Epithelial cell of proximal tubule (primary cell): ENCODE results near the gene CXCL9. TPM values are rescaled to one million over a fixed set of nuclear protein-coding genes. Genes with fewer than 3 reads are reported as not detected.
"Not testable (repeated sequence)": the region's sequence is repeated elsewhere in the genome, so short reads cannot be mapped to it uniquely, and the experiment has no call there.

ENCODE experiments used
- DNase-seq: peaks from one replicate; pipeline ENCODE4 v3.0.0-alpha.2; 2011; ENCODE audit warnings: low read depth
- H3K4me3 ChIP-seq: 2 replicates; pipeline ENCODE4 v1.5.1; 2011; ENCODE audit warnings: low read depth, mild to moderate bottlenecking, low read length
- total RNA-seq: library from RNA; depleted of rRNA; stranded (reverse); fragments of >200 nt; gene quantifications from 2 replicates; pipeline ENCODE4 v1.2.3, GENCODE V29; 2015
- TF ChIP-seq, protein P1 (sequence below): conservative IDR thresholded peaks from 2 replicates; pipeline ENCODE4 v1.5.1; 2012; ENCODE audit warnings: low read depth, mild to moderate bottlenecking, low read length

Gene CXCL9
- not detected in 2 replicates for total RNA-seq

DNA sequence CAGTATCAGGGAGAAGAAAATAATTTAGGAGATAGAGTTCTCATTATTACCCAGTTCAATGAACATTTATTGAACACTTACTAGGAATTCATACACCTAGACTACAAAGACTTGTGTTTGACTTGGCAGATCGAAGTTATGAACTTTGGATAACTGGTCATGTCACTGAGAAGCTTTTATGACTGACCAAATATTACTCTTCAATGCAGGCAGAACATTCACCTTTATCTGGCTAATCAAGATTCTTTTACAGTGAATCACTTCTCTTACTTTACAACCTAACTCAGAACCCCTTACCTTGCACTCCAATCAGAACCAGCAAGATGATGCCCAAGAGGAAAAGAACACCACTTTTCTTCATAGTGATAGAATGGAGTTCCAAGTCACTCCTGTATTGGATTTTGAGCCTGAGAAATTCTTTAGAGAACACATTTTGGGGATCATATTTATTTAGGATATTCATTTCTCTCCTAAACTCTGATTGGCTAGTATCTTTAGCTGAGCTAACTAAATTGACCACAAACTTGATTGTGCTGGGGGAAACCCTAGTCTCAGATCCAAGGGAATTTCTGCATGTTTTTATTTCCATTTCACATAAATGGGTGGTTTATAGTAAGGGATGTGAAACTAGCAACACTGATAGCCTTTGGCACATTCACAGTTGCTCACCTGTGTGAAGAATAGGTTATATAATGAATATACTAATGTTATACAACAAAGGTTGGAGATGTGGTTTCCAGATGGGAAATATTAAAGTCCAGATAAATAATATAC lies at the start of gene CXCL9:
Gene CXCL9 (minus strand): TSS at position 421 of the 774 bp plus-strand sequence. CDS start 60 bp downstream, at position 361.
- TF ChIP-seq, protein P1, sequence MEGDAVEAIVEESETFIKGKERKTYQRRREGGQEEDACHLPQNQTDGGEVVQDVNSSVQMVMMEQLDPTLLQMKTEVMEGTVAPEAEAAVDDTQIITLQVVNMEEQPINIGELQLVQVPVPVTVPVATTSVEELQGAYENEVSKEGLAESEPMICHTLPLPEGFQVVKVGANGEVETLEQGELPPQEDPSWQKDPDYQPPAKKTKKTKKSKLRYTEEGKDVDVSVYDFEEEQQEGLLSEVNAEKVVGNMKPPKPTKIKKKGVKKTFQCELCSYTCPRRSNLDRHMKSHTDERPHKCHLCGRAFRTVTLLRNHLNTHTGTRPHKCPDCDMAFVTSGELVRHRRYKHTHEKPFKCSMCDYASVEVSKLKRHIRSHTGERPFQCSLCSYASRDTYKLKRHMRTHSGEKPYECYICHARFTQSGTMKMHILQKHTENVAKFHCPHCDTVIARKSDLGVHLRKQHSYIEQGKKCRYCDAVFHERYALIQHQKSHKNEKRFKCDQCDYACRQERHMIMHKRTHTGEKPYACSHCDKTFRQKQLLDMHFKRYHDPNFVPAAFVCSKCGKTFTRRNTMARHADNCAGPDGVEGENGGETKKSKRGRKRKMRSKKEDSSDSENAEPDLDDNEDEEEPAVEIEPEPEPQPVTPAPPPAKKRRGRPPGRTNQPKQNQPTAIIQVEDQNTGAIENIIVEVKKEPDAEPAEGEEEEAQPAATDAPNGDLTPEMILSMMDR: no peak
- DNase-seq: no peak
- no peak within 1 kb of the TSS for H3K4me3 ChIP-seq

DNA sequence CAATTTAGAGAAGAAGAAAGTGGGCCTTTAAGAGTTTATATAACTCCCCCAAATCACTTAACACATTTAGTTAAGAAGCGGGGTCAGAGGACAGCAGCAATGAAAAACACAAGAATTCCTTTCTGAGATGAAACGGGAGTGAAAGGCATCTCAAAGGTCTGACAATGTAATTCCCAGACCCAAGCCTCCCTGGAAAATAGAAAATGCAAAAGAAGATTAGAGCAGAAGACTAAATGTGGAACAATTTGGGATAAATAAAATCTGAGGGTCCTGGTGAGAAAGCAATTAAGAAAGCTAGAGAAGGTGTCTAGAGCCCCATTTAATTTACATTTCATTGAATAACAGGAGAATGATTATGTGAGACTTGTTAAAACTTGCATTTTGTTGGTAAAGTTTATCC lies 48.1 kb upstream of the CXCL9 start:
- no peak for DNase-seq
- TF ChIP-seq, protein P1: no peak
- H3K4me3 ChIP-seq: no peak overlapping the region

DNA sequence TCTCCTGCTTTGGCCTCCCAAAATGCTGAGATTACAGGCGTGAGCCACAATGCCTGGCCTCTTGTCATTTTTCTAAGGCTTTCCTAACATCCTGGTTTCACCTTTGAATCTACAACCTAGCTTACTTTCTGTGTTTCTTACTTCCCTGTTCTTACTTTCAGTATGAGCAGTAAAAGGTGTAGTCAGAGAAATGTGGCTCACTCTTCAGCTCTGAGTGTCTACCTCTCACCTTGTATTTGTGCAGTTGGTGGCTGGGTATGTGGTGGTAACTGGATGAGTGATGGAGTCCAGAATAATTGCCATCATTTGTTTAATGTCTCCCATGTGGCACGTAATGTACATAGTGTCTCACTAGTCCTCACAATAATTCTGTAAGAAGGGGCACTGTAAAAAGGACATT lies 47.7 kb upstream of the CXCL9 start:
- no peak for DNase-seq
- TF ChIP-seq, protein P1: no peak
- no peak overlapping the region for H3K4me3 ChIP-seq

DNA sequence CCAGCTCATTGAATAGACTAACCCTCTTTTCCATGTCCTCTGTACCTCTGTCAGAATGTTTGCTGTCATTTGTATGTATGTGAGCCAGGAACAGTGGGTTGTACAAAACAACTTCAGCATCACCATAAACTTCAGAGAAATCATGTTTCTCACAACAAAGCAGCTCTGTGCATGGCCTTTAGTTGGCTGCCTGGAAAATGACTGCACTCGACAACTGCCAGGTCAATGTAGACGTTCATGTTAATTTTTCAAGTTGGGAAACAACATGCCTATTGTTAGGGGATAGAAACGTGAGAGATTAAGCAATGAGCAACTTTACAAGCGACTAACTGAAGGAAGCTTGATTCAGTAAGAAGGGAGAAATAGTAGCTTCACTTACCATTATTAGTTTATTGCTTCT lies 46.4 kb upstream of the CXCL9 start:
- TF ChIP-seq, protein P1: no peak
- H3K4me3 ChIP-seq: no peak overlapping the region
- DNase-seq: no peak

DNA sequence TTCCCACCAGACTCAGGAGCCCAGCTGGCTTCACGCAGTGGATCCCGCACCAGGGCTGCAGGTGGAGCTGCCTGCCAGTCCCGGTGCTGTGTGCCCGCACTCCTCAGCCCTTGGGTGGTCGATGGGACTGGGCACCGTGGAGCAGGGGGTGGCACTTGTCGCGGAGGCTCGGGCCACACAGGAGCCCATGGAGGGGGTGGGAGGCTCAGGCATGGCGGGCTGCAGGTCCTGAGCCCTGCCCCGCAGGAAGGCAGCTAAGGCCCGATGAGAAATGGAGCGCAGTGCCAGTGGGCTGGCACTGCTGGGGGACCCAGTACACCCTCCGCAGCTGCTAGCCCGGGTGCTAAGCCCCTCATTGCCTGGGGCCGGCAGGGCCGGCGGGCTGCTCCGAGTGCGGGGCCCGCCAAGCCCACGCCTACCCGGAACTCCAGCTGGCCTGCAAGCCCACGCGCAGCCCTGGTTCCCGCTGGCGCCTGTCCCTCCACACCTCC lies 43.3 kb upstream of the CXCL9 start:
- not testable (repeated sequence) for DNase-seq, H3K4me3 ChIP-seq

DNA sequence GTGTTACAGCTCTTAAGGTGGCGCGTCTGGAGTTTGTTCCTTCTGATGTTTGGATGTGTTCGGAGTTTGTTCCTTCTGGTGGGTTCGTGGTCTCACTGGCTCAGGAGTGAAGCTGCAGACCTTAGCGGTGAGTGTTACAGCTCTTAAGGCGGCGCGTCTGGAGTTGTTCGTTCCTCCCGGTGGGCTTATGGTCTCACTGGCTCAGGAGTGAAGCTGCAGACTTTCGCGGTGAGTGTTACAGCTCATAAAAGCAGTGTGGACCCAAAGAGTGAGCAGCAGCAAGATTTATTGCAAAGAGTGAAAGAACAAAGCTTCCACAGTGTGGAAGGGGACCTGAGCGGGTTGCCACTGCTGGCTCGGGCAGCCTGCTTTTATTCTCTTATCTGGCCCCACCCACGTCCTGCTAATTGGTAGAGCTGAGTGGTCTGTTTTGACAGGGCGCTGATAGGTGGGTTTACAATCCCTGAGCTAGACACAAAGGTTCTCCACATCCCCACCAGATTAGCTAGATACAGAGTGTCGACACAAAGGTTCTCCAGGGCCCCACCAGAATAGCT lies 42.6 kb upstream of the CXCL9 start:
- H3K4me3 ChIP-seq, DNase-seq: not testable (repeated sequence)

DNA sequence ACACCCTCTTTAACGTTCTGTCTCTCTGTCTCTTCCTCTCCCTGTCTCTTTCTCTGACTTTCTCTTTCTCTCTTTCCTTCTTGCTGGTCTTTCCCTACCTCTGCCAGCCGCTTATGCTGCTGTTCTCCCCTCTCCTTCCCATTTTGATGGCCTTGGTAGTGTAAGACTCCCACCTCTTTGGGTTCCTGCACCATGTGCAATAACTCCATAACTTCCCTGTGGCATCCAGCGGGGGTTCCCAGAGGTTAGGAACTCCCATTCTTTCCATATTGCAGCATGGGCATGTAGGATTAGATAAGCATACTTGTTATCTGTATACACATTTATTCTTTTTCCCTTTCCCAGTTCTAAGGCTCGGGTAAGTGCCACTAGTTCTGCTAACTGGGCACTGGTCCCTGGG lies 37.4 kb upstream of the CXCL9 start:
- not testable (repeated sequence) for H3K4me3 ChIP-seq, DNase-seq

DNA sequence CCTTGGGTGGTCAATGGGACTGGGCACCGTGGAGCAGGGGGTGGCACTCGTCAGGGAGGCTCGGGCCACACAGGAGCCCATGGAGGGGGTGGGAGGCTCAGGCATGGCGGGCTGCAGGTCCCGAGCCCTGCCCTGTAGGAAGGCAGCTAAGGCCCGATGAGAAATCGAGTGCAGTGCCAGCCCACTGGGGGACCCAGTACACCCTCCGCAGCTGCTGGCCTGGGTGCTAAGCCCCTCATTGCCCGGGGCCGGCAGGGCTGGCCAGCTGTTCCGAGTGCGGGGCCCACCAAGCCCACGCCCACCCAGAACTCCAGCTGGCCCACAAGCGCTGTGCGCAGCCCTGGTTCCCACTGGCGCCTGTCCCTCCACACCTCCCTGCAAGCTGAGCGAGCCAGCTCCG lies 36.0 kb upstream of the CXCL9 start:
- not testable (repeated sequence) for DNase-seq, H3K4me3 ChIP-seq

DNA sequence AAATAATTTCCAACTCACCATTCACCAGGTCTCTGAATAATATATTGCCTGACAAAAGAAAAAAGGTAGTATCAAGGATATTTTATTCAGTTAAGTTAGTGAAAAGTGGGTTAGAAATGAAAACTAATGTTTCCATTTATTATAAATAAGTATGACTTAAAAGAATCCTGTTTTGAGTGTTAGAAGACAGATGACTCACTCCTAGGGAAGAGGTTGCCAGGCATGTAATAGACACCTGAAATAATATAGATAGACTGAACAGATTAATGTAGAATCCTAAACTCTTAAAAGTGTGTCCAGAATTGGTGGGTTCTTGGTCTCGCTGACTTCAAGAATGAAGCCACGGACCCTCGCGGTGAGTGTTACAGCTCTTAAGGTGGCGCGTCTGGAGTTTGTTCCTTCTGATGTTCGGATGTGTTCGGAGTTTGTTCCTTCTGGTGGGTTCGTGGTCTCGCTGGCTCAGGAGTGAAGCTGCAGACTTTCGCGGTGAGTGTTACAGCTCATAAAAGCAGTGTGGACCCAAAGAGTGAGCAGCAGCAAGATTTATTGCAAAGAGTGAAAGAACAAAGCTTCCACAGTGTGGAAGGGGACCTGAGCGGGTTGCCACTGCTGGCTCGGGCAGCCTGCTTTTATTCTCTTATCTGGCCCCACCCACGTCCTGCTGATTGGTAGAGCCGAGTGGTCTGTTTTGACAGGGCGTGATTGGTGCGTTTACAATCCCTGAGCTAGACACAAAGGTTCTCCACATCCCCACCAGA lies 35.1 kb upstream of the CXCL9 start:
- not testable (repeated sequence) for H3K4me3 ChIP-seq, DNase-seq
